Astrocyte of the hippocampus (primary cell): ENCODE results near the gene TTLL12.

ENCODE experiments used
- DNase-seq: peaks from one replicate; pipeline ENCODE4 v3.0.0; 2011; ENCODE audit warnings: low read depth, low spot score

The TTLL12 gene

GRCh38 chr22:43213962-43214361, 27.0 kb upstream of the TTLL12 start:
- DNase-seq = no peak

DNA sequence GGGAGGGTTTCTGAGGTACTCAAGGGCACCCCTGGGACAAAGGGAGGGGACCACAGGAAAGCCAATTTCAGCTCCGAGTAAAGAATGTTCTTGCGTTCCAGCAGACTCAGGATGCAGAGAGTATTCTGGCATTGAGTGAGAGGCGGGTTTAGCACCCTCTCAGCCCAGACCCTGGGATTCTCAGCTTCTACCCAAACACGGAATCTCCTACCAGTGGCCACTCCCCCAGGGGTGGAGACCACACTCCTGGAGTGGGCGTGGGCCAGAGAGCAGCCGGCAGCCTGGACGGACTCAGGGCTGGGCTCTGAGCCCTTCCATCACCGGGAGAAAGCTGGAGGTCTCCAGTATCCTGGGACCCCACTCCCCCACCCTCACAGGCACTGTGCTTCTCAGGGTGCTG, 26.1 kb upstream of the TTLL12 start:
- no peak for DNase-seq

- no peak for DNase-seq
Measured at GRCh38 chr22:43212434-43212952, 25.6 kb upstream of the TTLL12 start.

- no peak for DNase-seq
Measured at GRCh38 chr22:43211941-43212433, 25.1 kb upstream of the TTLL12 start.

GRCh38 chr22:43210631-43211515, 23.9 kb upstream of the TTLL12 start:
- no peak for DNase-seq

DNA sequence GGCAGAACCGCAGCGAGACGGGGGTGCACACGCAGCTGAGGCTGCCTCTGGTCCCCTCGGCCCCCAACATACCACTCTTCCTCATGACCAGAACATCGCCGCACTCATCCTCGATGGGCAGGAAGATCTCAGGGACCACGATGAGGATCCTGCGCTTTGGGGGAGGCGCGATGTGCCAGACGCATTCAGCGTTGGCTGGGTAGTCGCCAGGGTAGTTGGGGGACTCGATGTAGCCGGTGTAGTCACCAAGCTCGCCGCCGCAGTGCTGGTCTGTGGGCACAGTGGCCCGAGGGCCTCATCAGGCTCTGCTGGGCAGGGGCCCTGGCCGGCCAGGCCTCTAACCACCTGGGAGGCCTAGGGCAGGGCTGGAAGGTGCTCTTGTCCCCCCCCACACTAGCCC, 23.0 kb upstream of the TTLL12 start:
- DNase-seq = no peak

DNA sequence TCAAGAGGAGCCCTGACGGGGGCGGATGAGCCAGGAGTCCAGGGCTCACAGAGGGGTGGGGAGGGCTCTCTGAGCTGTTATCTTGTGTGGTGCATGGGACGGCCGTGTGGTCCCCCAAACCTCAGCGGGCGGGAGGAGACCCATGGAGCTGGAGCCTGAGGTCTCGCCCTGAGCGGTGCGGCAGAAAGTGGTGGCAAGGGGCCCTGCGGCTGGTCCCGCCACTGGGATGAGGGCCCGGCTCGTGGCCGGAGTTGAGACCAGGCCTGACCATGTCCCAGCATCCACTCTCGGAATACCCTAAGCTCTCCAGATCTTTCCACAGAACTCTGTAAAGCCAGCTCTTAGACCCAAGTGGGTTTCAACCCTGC, 22.6 kb upstream of the TTLL12 start:
- DNase-seq = no peak

GRCh38 chr22:43208703-43209522, 22.0 kb upstream of the TTLL12 start:
- DNase-seq = no peak

DNA sequence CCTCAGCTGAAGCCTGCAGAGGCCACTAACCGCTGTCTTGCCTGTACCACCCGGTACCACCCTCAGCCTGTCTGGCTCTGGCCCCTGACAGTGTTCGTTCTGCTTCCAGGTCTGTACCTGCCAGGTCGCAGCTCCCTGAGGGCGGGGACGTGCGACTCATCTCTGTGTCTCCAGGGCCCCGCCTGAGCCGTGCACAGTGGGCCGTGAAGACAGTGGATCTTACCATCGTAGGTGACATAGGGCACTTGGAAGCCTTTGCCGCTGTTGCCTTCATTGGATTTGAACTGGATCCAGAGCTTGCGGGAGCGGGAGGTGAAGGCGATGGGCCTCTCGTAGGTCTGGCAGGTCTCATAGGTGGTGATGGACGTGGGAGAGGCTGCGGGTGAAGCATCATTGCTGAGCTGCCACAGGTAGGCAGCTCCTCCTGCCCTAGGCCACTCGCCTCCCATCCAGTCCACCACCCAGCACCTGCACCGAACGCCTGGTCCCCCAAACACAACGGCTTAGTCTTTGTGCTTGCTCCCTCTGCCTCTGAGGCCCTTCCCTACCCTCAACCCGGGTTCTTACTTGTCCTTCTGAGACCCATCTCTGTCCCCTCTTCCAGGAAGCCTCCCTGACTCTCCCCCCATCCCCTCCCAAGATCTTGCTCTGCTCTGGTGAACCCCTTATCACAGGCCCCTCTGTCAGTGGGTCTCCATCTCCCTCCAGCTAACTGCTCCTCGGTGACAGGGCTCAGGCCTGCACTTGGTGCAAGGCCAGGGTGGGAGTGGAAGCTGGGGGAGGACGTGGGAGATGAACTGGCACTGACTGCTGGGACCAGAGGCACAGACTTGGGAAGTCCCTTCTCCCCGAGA, 21.1 kb upstream of the TTLL12 start:
- no peak for DNase-seq

DNA sequence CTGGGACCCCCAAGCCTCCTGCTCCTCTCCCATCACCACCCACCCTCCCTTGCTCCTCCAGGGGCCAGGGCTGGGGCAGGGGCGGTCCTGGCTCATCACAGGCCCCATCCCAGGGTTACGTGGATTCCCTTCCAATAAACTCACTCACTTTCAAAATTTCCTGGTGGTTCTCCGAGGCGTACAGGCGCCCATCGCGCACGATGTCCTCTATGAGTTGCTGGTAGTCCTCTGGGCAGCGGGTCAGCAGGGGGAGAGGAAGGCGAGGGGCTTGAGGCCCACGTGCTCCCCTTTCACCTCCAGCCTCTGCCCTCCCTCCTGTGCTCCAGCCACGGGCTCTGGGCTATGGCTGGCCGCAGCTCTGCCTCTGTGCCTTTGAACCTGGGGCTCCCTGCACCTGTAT, 20.5 kb upstream of the TTLL12 start:
- no peak for DNase-seq

DNA sequence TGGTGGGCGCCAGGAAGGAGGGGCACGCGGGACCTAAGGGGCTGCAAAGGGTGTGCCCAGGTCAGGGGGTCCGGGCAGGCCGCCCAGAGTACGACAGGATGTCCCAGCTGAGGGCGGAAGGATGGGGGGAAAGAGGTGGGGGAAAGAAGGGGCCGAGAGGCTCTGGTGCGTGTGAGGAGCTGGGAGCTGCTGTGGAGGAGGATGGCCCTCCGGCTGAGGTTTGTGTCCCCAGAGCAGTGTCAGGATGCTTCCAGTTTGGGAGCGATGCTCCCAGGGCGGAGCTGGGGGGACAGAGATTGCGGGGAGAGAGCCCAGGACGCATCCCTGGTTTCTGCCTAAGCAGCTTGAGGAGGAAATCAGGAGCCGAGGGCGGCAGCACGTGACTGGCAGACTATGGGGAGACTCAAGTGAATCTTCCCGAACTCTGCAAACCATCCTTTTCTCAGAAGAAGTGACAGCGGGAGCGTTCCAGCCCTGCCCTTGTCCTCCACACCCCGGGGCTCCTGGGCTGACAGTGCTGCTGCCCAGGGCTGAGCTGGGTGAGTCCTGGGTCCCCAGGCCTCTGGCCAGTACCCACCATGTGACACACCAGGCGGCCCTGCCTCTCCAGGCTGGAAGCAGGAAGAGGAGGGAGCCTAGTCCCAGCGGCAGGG, 19.7 kb upstream of the TTLL12 start:
- no peak for DNase-seq

- no peak for DNase-seq
Measured at GRCh38 chr22:43205748-43206508, 19.0 kb upstream of the TTLL12 start.

GRCh38 chr22:43205261-43205691, 18.3 kb upstream of the TTLL12 start:
- no peak for DNase-seq

DNA sequence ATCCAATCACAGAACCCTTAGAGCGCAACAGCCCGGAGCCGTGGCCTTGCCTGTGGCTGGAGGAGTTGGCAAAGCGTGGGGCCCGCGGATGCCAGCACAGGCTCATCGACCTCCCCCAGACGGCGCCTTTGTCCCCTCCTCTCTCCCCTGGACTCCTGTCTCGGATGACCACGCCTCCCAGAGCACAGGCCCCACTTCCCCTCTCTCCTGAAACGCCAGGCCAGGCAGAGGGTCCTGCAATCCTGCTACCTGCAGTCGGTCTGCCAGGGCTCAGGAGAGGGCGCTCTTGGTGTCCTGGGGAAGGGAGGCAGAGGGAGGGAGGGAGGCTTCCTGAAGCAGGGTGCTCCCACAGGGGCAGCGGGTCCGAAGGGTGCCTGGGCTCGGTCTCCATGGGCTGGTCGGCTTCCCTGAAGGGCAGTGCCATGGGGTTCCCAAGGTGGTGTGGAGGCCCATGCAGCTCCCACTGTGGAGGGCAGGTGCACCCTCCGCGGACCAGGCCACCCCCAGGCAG, 16.6 kb upstream of the TTLL12 start:
- no peak for DNase-seq

DNA sequence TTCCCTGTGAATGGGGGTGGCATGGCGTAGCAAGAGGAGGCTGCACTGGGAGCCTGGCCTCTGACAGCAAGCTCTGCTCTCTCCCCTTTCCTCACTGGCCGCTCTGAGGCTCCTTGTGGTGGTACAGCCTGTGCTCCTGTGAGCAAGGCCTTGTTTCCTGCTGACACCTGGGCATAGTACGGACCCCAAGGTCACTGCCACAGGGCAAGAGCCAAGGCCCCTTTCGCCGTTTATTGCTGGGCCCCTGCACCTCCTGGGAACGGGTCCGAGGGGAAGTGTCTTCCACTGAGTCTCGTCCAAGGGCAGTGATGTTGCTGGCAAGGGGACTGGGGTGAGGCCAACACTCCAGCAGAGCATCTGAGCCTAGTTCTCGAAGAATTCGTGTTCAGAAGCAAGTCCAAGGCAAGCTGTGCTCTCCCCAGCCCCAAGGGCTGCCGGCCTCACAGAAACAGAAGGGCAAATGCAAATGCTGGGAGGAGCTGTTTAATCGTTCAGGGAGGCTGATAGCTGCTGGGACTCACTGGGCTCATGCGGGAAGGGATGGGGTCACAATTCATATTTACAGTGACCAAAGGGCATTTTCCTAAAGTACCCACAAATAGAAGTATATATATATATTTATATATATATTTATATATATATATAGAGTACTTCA, 15.9 kb upstream of the TTLL12 start:
- no peak for DNase-seq

DNA sequence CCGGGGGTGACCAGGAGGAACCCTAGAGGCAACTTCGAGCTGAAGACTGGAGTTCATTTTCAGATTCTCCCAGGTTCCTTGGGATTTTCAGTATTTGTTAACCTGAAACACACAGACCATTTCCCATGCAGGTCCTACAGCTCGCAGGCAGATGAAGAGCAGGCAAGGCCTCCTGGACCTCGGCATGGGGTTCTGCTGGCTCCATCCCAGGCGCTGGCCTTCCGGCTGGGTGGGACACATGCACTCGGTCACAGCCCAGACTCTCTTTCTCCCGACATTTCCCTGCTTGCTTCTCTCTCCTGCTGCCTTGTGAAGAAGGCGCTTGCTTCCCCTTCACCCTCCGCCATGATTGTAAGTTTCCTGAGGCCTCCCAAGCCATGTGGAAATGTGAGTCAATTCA, 15.4 kb upstream of the TTLL12 start:
- no peak for DNase-seq

GRCh38 chr22:43201486-43202219, 14.7 kb upstream of the TTLL12 start:
- no peak for DNase-seq

- no peak for DNase-seq
Measured at GRCh38 chr22:43200555-43200954, 13.6 kb upstream of the TTLL12 start.

GRCh38 chr22:43200031-43200430, 13.1 kb upstream of the TTLL12 start:
- DNase-seq = no peak
